ENCODE results near the gene CNOT3. TPM values are rescaled to one million over a fixed set of nuclear protein-coding genes. Genes with fewer than 3 reads are reported as not detected.

The CNOT3 gene
- total and polyA plus RNA-seq, 2 donors (not counting 1 experiment from before 2014, with no cell fraction given): 28.1 to 82.1 TPM

- Mint-ChIP-seq H3K4me3 (no peak overlapping the region), H3K27me3 (no peaks in the 10 kb centered on the region), H3K9me3 (ENCODE audit: insufficient read depth) (no peaks in the 10 kb centered on the region), H3K27ac (no peak overlapping the region), H3K4me1 (peaks cover under 1% of the 10 kb centered on the region)
- DNase-seq (peak; percentile 53), ATAC-seq (ENCODE audit: low read depth) (peak; percentile 80)
- Histone ChIP-seq H3K36me3 (replicated peaks in 1 of 2; ENCODE audit: control extremely low read depth in 1 of 2, control insufficient read depth in 1 of 2, extremely low read depth in 1 of 2, insufficient read depth in 2 of 2, low read length in 1 of 2) (peaks cover 1 to 6% of the 10 kb centered on the region in 2 experiments), H4K20me1 (ENCODE audit: control insufficient read depth, insufficient read depth, low read length, poor library complexity, severe bottlenecking) (peaks cover 7% of the 10 kb centered on the region), H3K9me3 (ENCODE audit: control extremely low read depth in 1 of 3, control insufficient read depth in 2 of 3, insufficient read depth in 1 of 3, low read length in 2 of 3) (no peaks in the 10 kb centered on the region), H3K27ac (ENCODE audit: low read length in 2 of 2) (no peak overlapping the region), H3K9ac (ENCODE audit: low read length) (no peak overlapping the region), H3K27me3 (replicated peaks in 1 of 4; ENCODE audit: control extremely low read depth in 1 of 4, control insufficient read depth in 3 of 4, insufficient read depth in 4 of 4, low read length in 3 of 4) (peaks cover 0 to 4% (median 0%) of the 10 kb centered on the region in 4 experiments), H3K4me2 (replicated peaks; ENCODE audit: low read depth, low read length, poor library complexity, severe bottlenecking) (no peak overlapping the region), H3K4me3 (ENCODE audit: control extremely low read depth in 1 of 5, extremely low read depth in 1 of 5, insufficient read depth in 1 of 5, low read depth in 2 of 5, low read length in 4 of 5) (no peak overlapping the region), H3K4me1 (ENCODE audit: control insufficient read depth in 2 of 2, insufficient read depth in 2 of 2, low read length in 2 of 2) (peaks cover 3 to 6% of the 10 kb centered on the region in 2 donors), H2AFZ (ENCODE audit: insufficient read depth, low read depth, low read length, poor library complexity, severe bottlenecking) (no peak overlapping the region), H3K79me2 (ENCODE audit: control insufficient read depth, insufficient read depth, low read length) (no peaks in the 10 kb centered on the region)
- WGBS (ENCODE audit: insufficient coverage): 91% methylated on average over 23 of the region's 23 CpGs
- POLR2A ChIA-PET: no interaction called here
- TF ChIP-seq EZH2 (IDR thresholded peaks at IDR 0.05; ENCODE audit: borderline replicate concordance, insufficient read depth, low read depth, low read length, poor library complexity, severe bottlenecking) (no peak), CTCF (IDR thresholded peaks at IDR 0.05) (no peak)
- CTCF ChIA-PET: no interaction called here
- intact Hi-C loops (cut with micrococcal nuclease): no loop called here
Measured at GRCh38 chr19:54178581-54179261, 41.2 kb downstream of the CNOT3 start.

GRCh38 chr19:54179262-54179852 lies 41.8 kb downstream of the CNOT3 start:
- H3K36me3 ChIP-seq (replicated peaks in 1 of 2; ENCODE audit: control extremely low read depth in 1 of 2, control insufficient read depth in 1 of 2, extremely low read depth in 1 of 2, insufficient read depth in 2 of 2, low read length in 1 of 2): peaks cover 1 to 6% of the 10 kb centered on the region in 2 experiments
- no peak overlapping the region for H3K4me2 ChIP-seq (replicated peaks; ENCODE audit: low read depth, low read length, poor library complexity, severe bottlenecking)
- H3K4me1 Mint-ChIP-seq: no peaks in the 10 kb centered on the region
- H3K9ac ChIP-seq (ENCODE audit: low read length): no peak overlapping the region
- H3K4me3 Mint-ChIP-seq: no peak overlapping the region
- H3K27ac ChIP-seq (ENCODE audit: low read length in 2 of 2): no peak overlapping the region
- POLR2A ChIA-PET: no interaction called here
- H3K27ac Mint-ChIP-seq: no peak overlapping the region
- no peaks in the 10 kb centered on the region for H3K9me3 Mint-ChIP-seq (ENCODE audit: insufficient read depth)
- TF ChIP-seq CTCF (IDR thresholded peaks at IDR 0.05) (no peak), EZH2 (IDR thresholded peaks at IDR 0.05; ENCODE audit: borderline replicate concordance, insufficient read depth, low read depth, low read length, poor library complexity, severe bottlenecking) (no peak)
- H2AFZ ChIP-seq (ENCODE audit: insufficient read depth, low read depth, low read length, poor library complexity, severe bottlenecking): no peak overlapping the region
- H3K9me3 ChIP-seq (ENCODE audit: control extremely low read depth in 1 of 3, control insufficient read depth in 2 of 3, insufficient read depth in 1 of 3, low read length in 2 of 3): no peaks in the 10 kb centered on the region
- CTCF ChIA-PET: no interaction called here
- H3K27me3 Mint-ChIP-seq: no peaks in the 10 kb centered on the region
- intact Hi-C loops (cut with micrococcal nuclease): no loop called here
- no peaks in the 10 kb centered on the region for H3K79me2 ChIP-seq (ENCODE audit: control insufficient read depth, insufficient read depth, low read length)
- H4K20me1 ChIP-seq (ENCODE audit: control insufficient read depth, insufficient read depth, low read length, poor library complexity, severe bottlenecking): peaks cover 3% of the 10 kb centered on the region
- WGBS (ENCODE audit: insufficient coverage): 100% methylated on average over 1 of the region's 10 CpGs
- no peak overlapping the region for H3K4me3 ChIP-seq (ENCODE audit: control extremely low read depth in 1 of 5, extremely low read depth in 1 of 5, insufficient read depth in 1 of 5, low read depth in 2 of 5, low read length in 4 of 5)
- ATAC-seq (ENCODE audit: low read depth) (no peak), DNase-seq (no peak)
- no peaks in the 10 kb centered on the region for H3K4me1 ChIP-seq (ENCODE audit: control insufficient read depth in 2 of 2, insufficient read depth in 2 of 2, low read length in 2 of 2)
- H3K27me3 ChIP-seq (replicated peaks in 1 of 4; ENCODE audit: control extremely low read depth in 1 of 4, control insufficient read depth in 3 of 4, insufficient read depth in 4 of 4, low read length in 3 of 4): no peaks in the 10 kb centered on the region
